ENCODE data around the gene RRAS.

Gene RRAS

DNA sequence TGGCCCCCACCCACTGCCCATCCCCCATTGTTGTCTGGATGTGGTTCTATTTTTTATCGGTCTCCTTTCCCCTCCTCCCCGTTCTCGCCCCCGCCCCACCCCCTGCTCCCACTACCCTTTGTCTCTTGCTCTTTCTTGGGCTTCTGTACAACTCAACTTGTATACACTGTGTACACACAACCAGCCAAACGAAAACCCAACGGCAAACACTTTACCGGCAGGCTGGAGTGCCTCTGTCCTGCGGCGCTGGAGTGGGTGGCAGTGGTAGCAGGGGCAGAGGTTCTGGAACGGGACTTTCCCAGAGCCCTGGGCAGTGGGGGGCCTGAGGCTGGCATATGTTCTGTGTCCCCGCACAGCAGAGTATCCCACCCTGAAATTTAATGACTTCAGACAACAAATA lies 13.7 kb downstream of the RRAS start:
- TF ChIP-seq, protein P1, sequence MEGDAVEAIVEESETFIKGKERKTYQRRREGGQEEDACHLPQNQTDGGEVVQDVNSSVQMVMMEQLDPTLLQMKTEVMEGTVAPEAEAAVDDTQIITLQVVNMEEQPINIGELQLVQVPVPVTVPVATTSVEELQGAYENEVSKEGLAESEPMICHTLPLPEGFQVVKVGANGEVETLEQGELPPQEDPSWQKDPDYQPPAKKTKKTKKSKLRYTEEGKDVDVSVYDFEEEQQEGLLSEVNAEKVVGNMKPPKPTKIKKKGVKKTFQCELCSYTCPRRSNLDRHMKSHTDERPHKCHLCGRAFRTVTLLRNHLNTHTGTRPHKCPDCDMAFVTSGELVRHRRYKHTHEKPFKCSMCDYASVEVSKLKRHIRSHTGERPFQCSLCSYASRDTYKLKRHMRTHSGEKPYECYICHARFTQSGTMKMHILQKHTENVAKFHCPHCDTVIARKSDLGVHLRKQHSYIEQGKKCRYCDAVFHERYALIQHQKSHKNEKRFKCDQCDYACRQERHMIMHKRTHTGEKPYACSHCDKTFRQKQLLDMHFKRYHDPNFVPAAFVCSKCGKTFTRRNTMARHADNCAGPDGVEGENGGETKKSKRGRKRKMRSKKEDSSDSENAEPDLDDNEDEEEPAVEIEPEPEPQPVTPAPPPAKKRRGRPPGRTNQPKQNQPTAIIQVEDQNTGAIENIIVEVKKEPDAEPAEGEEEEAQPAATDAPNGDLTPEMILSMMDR (IDR thresholded peaks at IDR 0.05), result no peak

DNA sequence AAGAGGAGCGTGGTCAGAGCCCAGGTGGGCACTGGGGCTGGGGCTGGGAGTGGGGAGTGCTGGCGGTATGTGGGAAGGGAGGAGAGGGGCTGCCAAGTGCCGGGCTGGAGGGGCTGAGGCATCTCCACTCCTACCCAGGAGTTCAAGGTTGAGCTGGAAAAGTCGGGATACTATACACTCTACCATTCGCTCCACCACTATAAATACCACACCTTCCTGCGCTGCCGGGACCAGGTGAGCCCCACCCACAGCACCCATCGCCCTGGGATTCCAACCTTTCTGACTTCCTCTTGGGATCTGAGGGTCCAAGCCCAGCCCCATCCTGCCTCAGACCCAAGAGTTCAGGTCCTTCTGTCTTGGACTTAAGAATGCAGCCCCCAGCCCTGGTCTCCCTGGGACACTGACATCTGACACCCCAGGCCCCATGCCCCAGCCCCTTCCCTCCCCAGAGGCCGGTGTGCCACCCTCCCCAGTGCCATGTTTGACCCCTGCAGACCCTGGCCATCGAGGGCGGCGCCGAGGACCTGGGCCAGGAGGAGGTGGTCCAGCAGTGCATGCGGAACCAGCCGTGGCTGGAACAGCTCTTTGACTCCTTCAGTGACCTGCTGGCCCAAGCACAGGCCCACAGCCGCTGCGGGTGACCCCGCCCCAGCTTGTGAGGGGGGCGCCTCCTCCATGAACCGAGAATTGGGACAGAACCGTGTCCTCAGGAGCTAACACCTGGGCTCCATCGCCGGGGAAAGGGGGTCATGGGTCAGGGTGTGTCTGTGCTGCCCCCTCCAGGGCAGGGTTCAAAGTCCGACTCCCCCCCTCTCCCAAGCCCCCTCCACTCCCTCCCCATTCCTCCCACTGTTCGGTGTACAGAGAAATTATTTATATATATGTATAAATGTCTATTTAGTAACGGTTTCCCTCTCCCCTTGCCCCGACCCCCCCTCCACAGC lies 14.7 kb downstream of the RRAS start:
- TF ChIP-seq, protein P1 (IDR thresholded peaks at IDR 0.05), result no peak

DNA sequence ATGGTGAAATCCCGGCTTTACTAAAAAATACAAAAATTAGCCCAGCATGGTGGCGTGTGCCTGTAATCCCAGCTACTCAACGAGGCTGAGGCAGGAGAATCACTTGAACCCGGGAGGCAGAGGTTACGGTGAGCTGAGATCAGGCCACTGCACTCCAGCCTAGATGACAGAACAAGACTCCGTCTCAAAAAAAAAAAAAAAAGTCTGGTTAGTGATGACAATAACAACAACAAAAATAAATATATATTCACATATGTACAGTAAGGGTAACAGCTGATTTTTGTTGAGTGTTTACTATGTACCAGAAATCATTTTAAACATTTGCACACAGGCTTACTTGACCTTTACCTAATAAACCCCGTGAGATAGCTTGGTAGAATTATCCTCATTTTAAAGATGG lies 23.0 kb downstream of the RRAS start:
- TF ChIP-seq, protein P1 (IDR thresholded peaks at IDR 0.05), result no peak

DNA sequence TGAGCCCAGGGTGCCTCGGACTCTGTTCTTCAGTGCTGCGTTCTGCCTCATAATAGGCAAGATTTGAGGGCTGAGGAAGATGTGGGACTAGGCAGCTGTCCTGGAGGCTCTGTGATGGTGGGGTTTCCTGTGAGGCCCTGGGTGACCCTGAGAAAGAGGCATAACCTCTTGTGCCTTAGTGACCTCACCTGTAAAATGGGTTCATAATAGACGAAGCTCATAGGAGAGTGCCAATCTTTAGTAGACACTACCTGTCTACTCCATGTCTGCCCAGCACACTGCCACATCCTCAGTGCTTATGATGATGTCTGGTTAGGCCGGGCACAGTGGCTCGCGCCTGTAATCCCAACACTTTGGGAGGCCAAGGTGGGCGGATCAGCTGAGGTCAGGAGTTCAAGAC lies 23.4 kb downstream of the RRAS start:
- TF ChIP-seq, protein P1 (IDR thresholded peaks at IDR 0.05), result no peak

DNA sequence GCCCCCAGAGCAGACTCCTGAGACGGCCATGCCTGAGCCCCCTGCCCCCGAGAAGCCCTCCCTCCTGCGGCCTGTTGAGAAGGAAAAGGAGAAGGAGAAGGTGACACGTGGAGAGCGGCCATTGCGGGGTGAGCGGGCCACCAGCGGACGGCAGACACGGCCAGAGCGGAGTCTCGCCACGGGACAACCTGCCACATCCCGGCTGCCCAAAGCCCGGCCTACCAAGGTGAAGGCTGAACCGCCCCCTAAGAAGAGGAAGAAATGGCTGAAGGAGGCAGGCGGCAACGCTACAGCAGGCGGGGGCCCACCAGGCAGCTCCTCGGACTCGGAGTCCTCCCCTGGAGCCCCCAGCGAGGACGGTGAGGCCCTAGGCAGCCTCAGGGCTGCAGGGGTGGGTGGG lies 24.1 kb downstream of the RRAS start:
- TF ChIP-seq, protein P1 (IDR thresholded peaks at IDR 0.05), result no peak

DNA sequence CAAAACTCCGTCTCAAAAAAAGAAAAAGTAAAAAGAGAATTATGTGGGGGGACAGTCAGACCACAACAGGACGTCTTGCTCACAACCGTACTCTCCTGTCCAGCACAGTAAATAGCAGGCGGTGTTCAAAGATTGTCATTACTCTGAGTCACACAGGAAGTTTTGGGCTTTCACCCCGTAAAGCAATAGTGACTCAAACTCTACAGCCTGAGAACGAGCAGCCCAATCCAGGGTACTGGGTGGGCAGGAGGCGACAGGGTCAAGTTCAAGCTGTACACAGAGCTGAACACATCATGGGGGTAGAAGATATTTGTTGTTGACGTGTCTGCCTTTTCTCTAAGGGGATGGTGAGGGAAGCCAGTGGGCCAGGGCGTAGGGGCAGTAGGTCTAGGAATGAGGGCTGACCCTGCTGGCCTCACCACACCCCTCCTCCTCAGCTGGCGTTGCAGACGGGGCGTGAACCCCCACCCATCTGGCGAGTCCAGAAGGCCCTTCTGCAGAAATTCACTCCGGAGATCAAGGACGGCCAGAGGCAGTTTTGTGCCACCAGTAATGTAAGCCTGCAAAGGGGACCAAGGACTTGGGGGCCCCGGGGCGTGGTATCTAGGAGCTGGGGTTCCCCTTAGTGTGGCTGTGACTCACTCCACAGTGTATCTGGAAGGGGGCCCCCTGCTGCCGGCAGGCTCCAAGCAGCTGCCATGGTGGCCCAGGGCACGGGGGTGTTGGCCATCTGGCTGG lies 25.7 kb downstream of the RRAS start:
- TF ChIP-seq, protein P1 (IDR thresholded peaks at IDR 0.05), result no peak

DNA sequence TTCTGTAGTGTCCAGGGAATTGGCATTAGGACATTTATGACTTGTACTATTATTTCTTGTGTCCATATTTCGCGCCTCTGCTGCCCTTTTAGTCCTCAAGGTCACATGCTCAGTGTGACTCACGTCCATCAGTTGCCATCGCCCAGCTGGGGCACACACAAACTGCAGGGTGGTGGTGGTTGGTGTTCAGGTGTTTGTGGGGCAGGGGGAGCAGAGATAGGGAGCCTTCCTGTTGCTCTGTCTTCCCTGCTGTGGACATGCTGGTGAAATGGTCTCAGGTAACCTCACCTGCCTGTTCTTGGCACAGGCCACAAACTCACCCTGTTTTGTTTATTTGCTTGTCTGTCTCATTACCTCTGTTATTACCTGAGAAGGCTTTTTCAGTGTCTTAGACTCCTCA lies 26.6 kb downstream of the RRAS start:
- TF ChIP-seq, protein P1 (IDR thresholded peaks at IDR 0.05), result no peak
